ENCODE measurements around the gene PCNX2. TPM values are rescaled to one million over a fixed set of nuclear protein-coding genes. Genes with fewer than 3 reads are reported as not detected.

The PCNX2 gene
- total and polyA plus RNA-seq, 2 donors (not counting 1 experiment from before 2014, with no cell fraction given), result 13.0 to 37.8 TPM

- Histone ChIP-seq H3K27ac (ENCODE audit: insufficient read depth, low read length) (peak overlapping the region; percentile 73), H2AFZ (ENCODE audit: low read length) (no peak overlapping the region), H3K4me1 (ENCODE audit: control insufficient read depth, extremely low read depth, insufficient read depth, low read length) (peaks cover 17% of the 10 kb centered on the region), H3K4me2 (ENCODE audit: extremely low read depth, insufficient read depth, low read length) (peak overlapping the region; percentile 80), H3K9ac (ENCODE audit: insufficient read depth, low read length) (no peak overlapping the region), H3K79me2 (ENCODE audit: control insufficient read depth, insufficient read depth, low read length) (no peaks in the 10 kb centered on the region), H4K20me1 (ENCODE audit: control insufficient read depth, extremely low read depth, insufficient read depth, low read length) (no peaks in the 10 kb centered on the region), H3K9me3 (ENCODE audit: control insufficient read depth, insufficient read depth, low read depth, low read length) (no peaks in the 10 kb centered on the region), H3K36me3 (ENCODE audit: control insufficient read depth, insufficient read depth, low read length) (peaks cover 1% of the 10 kb centered on the region), H3K4me3 (replicated peaks in 1 of 4; ENCODE audit: control extremely low read depth in 1 of 4, insufficient read depth in 1 of 4, low read depth in 3 of 4, low read length in 4 of 4) (peak overlapping the region in 1 of 4 experiments; percentile 16), H3K27me3 (ENCODE audit: control insufficient read depth, insufficient read depth, low read length) (no peaks in the 10 kb centered on the region)
- peak in 1 of 2 donors; percentile 54 for DNase-seq (ENCODE audit: low read depth in 2 of 2)
- no peak for TF ChIP-seq EZH2 (IDR thresholded peaks at IDR 0.05; ENCODE audit: low read length, missing control alignments)
- TF ChIP-seq CTCF (conservative IDR thresholded peaks at IDR 0.05 in 1 of 2, IDR thresholded peaks at IDR 0.05 in 1 of 2; ENCODE audit: low read depth in 1 of 2, low read length in 2 of 2), result no peak
Measured at GRCh38 chr1:233112186-233113008, 183.1 kb downstream of the PCNX2 start.

- Histone ChIP-seq H3K27ac (ENCODE audit: insufficient read depth, low read length) (no peak overlapping the region), H3K4me2 (ENCODE audit: extremely low read depth, insufficient read depth, low read length) (no peak overlapping the region)
Measured at GRCh38 chr1:233111731-233112130, 183.8 kb downstream of the PCNX2 start.

More at GRCh38 chr1:233111731-233112130, 183.8 kb downstream of the PCNX2 start:
- H3K4me1 ChIP-seq (ENCODE audit: control insufficient read depth, extremely low read depth, insufficient read depth, low read length), result peaks cover 17% of the 10 kb centered on the region
- no peak overlapping the region for H3K4me3 ChIP-seq (replicated peaks in 1 of 4; ENCODE audit: control extremely low read depth in 1 of 4, insufficient read depth in 1 of 4, low read depth in 3 of 4, low read length in 4 of 4)
- H3K9ac ChIP-seq (ENCODE audit: insufficient read depth, low read length), result no peak overlapping the region
- H3K27me3 ChIP-seq (ENCODE audit: control insufficient read depth, insufficient read depth, low read length), result no peaks in the 10 kb centered on the region
- peaks cover 1% of the 10 kb centered on the region for H3K36me3 ChIP-seq (ENCODE audit: control insufficient read depth, insufficient read depth, low read length)
- H3K9me3 ChIP-seq (ENCODE audit: control insufficient read depth, insufficient read depth, low read depth, low read length), result no peaks in the 10 kb centered on the region
- no peaks in the 10 kb centered on the region for H3K79me2 ChIP-seq (ENCODE audit: control insufficient read depth, insufficient read depth, low read length)
- TF ChIP-seq CTCF (conservative IDR thresholded peaks at IDR 0.05 in 1 of 2, IDR thresholded peaks at IDR 0.05 in 1 of 2; ENCODE audit: low read depth in 1 of 2, low read length in 2 of 2) (no peak), EZH2 (IDR thresholded peaks at IDR 0.05; ENCODE audit: low read length, missing control alignments) (no peak)
- H4K20me1 ChIP-seq (ENCODE audit: control insufficient read depth, extremely low read depth, insufficient read depth, low read length), result no peaks in the 10 kb centered on the region
- H2AFZ ChIP-seq (ENCODE audit: low read length), result no peak overlapping the region
- DNase-seq (ENCODE audit: low read depth in 2 of 2), result no peak
